Fibroblast of pulmonary artery (primary cell): ENCODE results near the gene SEZ6L.

Experiments used
- DNase-seq: peaks from one replicate; pipeline ENCODE4 v3.0.0-alpha.2; 2010; ENCODE audit warnings: low read depth
- H3K4me3 ChIP-seq: replicated peaks from 2 replicates; pipeline ENCODE4 v1.5.1; 2011; ENCODE audit warnings: low read depth, mild to moderate bottlenecking, control low read depth, low read length, moderate library complexity
- CTCF ChIP-seq: IDR thresholded peaks from 2 replicates; pipeline ENCODE4 v1.5.1; 2011; ENCODE audit warnings: mild to moderate bottlenecking, control low read depth, low read length, inconsistent platforms; ENCODE audit errors: missing control alignments

Gene SEZ6L

DNA sequence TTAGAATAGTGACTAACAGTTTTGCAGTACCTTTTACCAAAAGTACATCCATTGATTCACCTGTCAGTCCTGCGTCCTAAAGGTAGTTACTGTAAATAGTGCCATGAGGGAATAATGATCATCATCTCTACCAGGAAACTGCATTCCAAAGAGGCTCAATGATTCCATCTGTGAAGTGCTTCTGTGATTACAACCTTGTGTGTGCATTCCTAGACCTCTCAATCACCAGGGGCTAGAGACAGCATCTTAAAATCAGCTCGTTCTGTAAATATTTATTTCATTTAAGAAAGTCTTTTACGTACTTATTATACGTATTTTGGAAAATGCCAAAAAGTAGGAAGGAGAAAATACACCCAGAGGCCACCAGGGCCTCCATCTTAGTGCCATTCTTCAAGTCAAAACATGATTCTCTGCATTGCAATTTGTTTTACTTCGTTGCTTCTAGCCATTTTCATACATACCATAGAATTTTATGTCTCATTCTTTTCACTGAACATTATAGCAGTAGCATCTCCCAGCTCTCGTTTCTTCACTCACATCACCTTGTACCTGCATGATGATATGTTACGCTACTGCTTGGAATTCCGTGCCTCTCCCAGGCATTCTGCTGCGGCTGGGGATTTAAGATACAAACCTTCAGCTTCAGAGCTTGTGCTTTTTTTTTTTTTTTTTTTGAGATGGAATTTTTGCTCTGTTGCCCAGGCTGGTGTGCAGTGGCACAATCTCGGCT, 117.0 kb downstream of the SEZ6L start:
- H3K4me3 ChIP-seq = no peak overlapping the region
- TF ChIP-seq CTCF = no peak
- DNase-seq = no peak

GRCh38 chr22:26287382-26288225, 118.3 kb downstream of the SEZ6L start:
- H3K4me3 ChIP-seq = no peak overlapping the region
- no peak for TF ChIP-seq CTCF
- DNase-seq = no peak

- no peak for TF ChIP-seq CTCF
- no peak for DNase-seq
- H3K4me3 ChIP-seq = no peak overlapping the region
Measured at GRCh38 chr22:26289611-26290101, 120.4 kb downstream of the SEZ6L start.

- DNase-seq = no peak
Measured at GRCh38 chr22:26291940-26292666, 122.8 kb downstream of the SEZ6L start.

DNA sequence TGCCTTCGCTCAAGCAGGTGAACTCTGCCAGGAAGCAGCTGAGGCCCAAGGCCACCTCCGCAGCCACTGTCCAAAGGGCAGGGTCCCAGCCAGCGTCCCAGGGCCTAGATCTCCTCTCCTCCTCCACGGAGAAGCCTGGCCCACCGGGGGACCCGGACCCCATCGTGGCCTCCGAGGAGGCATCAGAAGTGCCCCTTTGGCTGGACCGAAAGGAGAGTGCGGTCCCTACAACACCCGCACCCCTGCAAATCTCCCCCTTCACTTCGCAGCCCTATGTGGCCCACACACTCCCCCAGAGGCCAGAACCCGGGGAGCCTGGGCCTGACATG, 123.4 kb downstream of the SEZ6L start:
- DNase-seq = no peak
- no peak overlapping the region for H3K4me3 ChIP-seq
- TF ChIP-seq CTCF = no peak

More at GRCh38 chr22:26291940-26292666, 122.8 kb downstream of the SEZ6L start:
- H3K4me3 ChIP-seq = no peak overlapping the region
- no peak for TF ChIP-seq CTCF

DNA sequence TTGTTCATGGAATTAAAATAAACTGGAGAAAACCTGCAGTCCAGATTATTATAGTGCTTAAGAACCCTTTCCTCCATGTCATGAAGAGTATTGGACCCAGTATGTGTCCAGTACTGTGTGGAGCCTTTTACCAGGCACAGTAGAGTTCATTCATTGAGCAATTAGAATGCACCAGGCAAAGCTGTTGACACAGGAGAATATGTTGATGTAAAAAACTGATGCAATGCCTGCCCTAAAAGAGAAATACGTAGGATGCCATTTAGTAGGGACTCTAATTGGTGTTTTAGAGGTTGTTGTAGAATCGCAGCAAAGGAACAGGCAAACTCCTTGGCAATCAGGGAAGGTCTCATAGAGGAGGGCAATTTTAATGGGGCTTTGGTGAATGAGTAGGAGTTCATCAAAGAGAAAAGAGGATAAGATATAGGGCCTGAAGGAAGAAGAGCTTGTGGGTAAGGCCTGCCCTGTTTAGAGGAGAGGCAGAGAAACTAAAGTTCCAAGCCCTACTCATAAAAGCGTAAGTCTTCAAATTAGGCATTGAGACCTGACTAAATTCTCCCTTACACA, 126.4 kb downstream of the SEZ6L start:
- no peak for TF ChIP-seq CTCF
- no peak overlapping the region for H3K4me3 ChIP-seq
- DNase-seq = no peak
